ENCODE results near the gene ZNF366. TPM values are rescaled to one million over a fixed set of nuclear protein-coding genes. Genes with fewer than 3 reads are reported as not detected.

ZNF366 gene
- total RNA-seq, 2 experiments from 2014 or later = 0.40 TPM; not detected in 1

GRCh38 chr5:72459913-72460312 is 47.3 kb downstream of the ZNF366 start:
- no peaks in the 10 kb centered on the region for H3K4me1 Mint-ChIP-seq
- POLR2A ChIA-PET = no interaction called here
- H3K4me3 Mint-ChIP-seq = no peak overlapping the region
- H3K9me3 Mint-ChIP-seq = no peaks in the 10 kb centered on the region
- DNase-seq = no peak
- no peaks in the 10 kb centered on the region for H3K36me3 Mint-ChIP-seq
- peaks cover 6% of the 10 kb centered on the region for H3K27me3 Mint-ChIP-seq
- no peak for ATAC-seq (ENCODE audit: low read depth)
- H3K27ac Mint-ChIP-seq = no peak overlapping the region

GRCh38 chr5:72459089-72459661 is 48.0 kb downstream of the ZNF366 start:
- ATAC-seq (ENCODE audit: low read depth) (no peak), DNase-seq (no peak)
- Mint-ChIP-seq H3K9me3 (no peaks in the 10 kb centered on the region), H3K27ac (no peak overlapping the region), H3K4me3 (no peak overlapping the region), H3K4me1 (no peaks in the 10 kb centered on the region), H3K36me3 (no peaks in the 10 kb centered on the region), H3K27me3 (peaks cover 2% of the 10 kb centered on the region)
- POLR2A ChIA-PET = no interaction called here

DNA sequence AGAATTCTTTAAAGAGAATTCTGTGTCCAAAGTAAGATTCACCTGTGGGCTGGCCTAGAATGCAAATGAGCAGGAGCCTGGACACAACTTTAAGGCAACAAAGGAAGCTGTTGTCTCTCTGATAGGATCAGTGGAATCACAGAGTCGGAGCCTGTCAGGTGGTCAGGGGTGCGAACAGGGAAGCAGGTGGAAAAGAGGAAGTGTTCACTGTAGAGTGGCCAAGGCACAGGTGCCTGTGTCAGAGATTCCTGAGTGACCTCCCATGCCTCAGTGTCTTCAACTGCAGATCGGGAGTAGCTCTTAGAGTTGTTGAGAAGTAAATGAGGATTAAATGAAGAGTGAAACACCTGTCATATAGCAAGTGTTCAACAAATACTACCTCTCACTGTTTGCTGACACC is 48.8 kb downstream of the ZNF366 start:
- no peaks in the 10 kb centered on the region for H3K4me1 Mint-ChIP-seq
- POLR2A ChIA-PET = no interaction called here
- ATAC-seq (ENCODE audit: low read depth) (no peak), DNase-seq (no peak)
- no peak overlapping the region for H3K27ac Mint-ChIP-seq
- H3K36me3 Mint-ChIP-seq = no peaks in the 10 kb centered on the region
- no peak overlapping the region for H3K4me3 Mint-ChIP-seq
- H3K9me3 Mint-ChIP-seq = no peaks in the 10 kb centered on the region
- peaks cover 2% of the 10 kb centered on the region for H3K27me3 Mint-ChIP-seq

- POLR2A ChIA-PET = no interaction called here
- DNase-seq = no peak
- no peaks in the 10 kb centered on the region for H3K36me3 Mint-ChIP-seq
- no peaks in the 10 kb centered on the region for H3K4me1 Mint-ChIP-seq
- H3K27me3 Mint-ChIP-seq = peaks cover 2% of the 10 kb centered on the region
- H3K4me3 Mint-ChIP-seq = no peak overlapping the region
- no peaks in the 10 kb centered on the region for H3K9me3 Mint-ChIP-seq
- H3K27ac Mint-ChIP-seq = no peak overlapping the region
- no peak for ATAC-seq (ENCODE audit: low read depth)
Measured at GRCh38 chr5:72457491-72457890, 49.7 kb downstream of the ZNF366 start.

DNA sequence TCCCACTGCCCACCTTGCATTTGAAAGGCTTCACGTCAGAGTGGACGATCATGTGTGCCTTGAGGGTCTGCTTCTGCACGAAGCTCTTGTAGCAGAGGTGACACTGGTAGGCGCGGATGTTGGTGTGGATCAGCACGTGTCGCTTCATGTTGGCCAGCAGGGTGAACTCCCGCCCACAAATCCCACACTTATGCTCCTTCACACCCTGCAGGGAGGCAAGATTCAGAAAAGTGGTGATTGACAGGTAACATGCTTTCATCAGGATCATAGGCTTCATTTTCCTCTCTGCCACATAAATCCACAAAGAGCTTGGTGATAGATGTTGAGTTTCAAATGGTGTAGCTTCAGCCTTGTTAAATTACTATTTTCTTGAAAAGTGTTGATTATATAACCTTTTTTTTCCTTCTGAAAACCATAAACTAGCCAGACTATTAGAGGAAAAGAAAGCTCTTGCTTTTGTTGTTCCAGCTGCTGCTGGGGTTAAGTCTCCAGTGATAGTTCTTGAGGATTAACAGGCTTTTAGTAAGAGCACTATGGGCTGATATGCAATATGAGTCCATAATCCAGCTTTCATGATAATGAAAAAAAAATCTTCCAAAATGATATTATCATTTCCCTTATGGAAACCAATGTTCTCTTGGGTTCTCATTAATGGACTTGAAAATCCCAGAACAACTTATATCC is 50.7 kb downstream of the ZNF366 start:
- no peak overlapping the region for H3K27ac Mint-ChIP-seq
- POLR2A ChIA-PET = no interaction called here
- H3K4me1 Mint-ChIP-seq = no peaks in the 10 kb centered on the region
- no peaks in the 10 kb centered on the region for H3K36me3 Mint-ChIP-seq
- ATAC-seq (ENCODE audit: low read depth) (no peak), DNase-seq (no peak)
- H3K4me3 Mint-ChIP-seq = no peak overlapping the region
- H3K27me3 Mint-ChIP-seq = peaks cover 2% of the 10 kb centered on the region
- no peaks in the 10 kb centered on the region for H3K9me3 Mint-ChIP-seq

- POLR2A ChIA-PET = no interaction called here
- Mint-ChIP-seq H3K27me3 (peaks cover 2% of the 10 kb centered on the region), H3K9me3 (no peaks in the 10 kb centered on the region), H3K4me1 (no peaks in the 10 kb centered on the region), H3K36me3 (no peaks in the 10 kb centered on the region), H3K4me3 (no peak overlapping the region), H3K27ac (no peak overlapping the region)
- ATAC-seq (ENCODE audit: low read depth) (no peak), DNase-seq (no peak)
Measured at GRCh38 chr5:72455476-72455875, 51.7 kb downstream of the ZNF366 start.

- no peak overlapping the region for H3K27ac Mint-ChIP-seq
- H3K9me3 Mint-ChIP-seq = no peaks in the 10 kb centered on the region
- H3K27me3 Mint-ChIP-seq = peaks cover 4% of the 10 kb centered on the region
- no peaks in the 10 kb centered on the region for H3K36me3 Mint-ChIP-seq
- POLR2A ChIA-PET = no interaction called here
- H3K4me1 Mint-ChIP-seq = no peaks in the 10 kb centered on the region
- no peak overlapping the region for H3K4me3 Mint-ChIP-seq
- DNase-seq (no peak), ATAC-seq (ENCODE audit: low read depth) (no peak)
Measured at GRCh38 chr5:72454996-72455395, 52.2 kb downstream of the ZNF366 start.

DNA sequence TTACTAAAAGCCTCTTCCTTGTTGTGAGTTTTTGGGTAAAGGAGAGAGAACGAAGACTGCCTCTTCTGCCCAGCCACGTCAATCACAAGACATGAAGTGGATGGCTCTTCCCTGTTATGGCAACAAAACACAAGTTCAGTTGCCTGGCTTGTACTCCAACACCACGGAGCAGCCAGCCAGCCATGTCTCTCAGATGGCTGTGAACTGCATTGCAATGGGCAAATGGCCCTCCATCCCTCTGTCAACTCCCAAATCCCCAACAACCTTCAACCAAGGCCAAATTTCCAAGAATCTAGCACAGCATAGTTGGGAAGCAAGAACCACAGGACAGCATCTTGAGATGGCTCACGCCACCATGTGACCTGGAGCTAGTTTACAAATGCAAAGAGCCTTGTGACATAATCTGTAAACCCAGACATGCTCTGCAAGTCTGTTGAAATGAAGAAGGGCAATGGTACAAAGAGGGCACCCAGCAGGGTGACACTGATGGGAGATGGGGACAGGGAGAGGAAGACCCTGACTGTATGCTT is 53.9 kb downstream of the ZNF366 start:
- no peak for DNase-seq
- Mint-ChIP-seq H3K36me3 (no peaks in the 10 kb centered on the region), H3K27me3 (peaks cover 12% of the 10 kb centered on the region), H3K27ac (no peak overlapping the region), H3K9me3 (no peaks in the 10 kb centered on the region), H3K4me1 (no peaks in the 10 kb centered on the region), H3K4me3 (no peak overlapping the region)
- POLR2A ChIA-PET = no interaction called here
- ATAC-seq (ENCODE audit: low read depth) = no peak

- ATAC-seq (ENCODE audit: low read depth) (no peak), DNase-seq (no peak)
- Mint-ChIP-seq H3K4me1 (no peaks in the 10 kb centered on the region), H3K9me3 (no peaks in the 10 kb centered on the region), H3K27me3 (peaks cover 11% of the 10 kb centered on the region), H3K36me3 (no peaks in the 10 kb centered on the region), H3K4me3 (no peak overlapping the region), H3K27ac (no peak overlapping the region)
- POLR2A ChIA-PET = no interaction called here
Measured at GRCh38 chr5:72452515-72453245, 54.5 kb downstream of the ZNF366 start.

- H3K4me3 Mint-ChIP-seq = no peak overlapping the region
- POLR2A ChIA-PET = no interaction called here
- DNase-seq (no peak), ATAC-seq (ENCODE audit: low read depth) (no peak)
- no peaks in the 10 kb centered on the region for H3K4me1 Mint-ChIP-seq
- no peaks in the 10 kb centered on the region for H3K36me3 Mint-ChIP-seq
- H3K9me3 Mint-ChIP-seq = no peaks in the 10 kb centered on the region
- no peak overlapping the region for H3K27ac Mint-ChIP-seq
- peaks cover 11% of the 10 kb centered on the region for H3K27me3 Mint-ChIP-seq
Measured at GRCh38 chr5:72451741-72452505, 55.3 kb downstream of the ZNF366 start.

DNA sequence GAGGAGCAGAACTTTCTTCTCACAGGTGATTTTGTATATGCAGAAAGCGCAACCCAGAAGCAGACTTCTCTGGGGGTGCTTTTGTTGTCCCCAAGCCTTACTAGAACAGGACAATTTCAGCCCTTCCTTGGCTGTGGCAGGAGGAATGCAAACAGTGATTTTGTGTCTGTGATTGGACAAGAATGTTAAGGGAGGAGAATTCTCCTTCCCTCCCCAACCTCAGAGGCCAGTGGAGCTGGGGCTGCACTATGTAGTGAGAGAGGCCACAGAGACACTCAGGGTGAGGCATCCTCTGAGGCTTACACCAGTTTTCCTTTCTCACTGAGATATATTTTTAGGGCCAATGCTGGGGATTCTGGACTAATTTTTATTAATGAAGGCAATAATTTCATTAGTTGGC is 58.8 kb downstream of the ZNF366 start:
- DNase-seq (no peak), ATAC-seq (ENCODE audit: low read depth) (no peak)
- peaks cover 11% of the 10 kb centered on the region for H3K27me3 Mint-ChIP-seq
- no peak overlapping the region for H3K27ac Mint-ChIP-seq
- no peaks in the 10 kb centered on the region for H3K4me1 Mint-ChIP-seq
- no peaks in the 10 kb centered on the region for H3K9me3 Mint-ChIP-seq
- H3K4me3 Mint-ChIP-seq = no peak overlapping the region
- POLR2A ChIA-PET = no interaction called here
- H3K36me3 Mint-ChIP-seq = no peaks in the 10 kb centered on the region

DNA sequence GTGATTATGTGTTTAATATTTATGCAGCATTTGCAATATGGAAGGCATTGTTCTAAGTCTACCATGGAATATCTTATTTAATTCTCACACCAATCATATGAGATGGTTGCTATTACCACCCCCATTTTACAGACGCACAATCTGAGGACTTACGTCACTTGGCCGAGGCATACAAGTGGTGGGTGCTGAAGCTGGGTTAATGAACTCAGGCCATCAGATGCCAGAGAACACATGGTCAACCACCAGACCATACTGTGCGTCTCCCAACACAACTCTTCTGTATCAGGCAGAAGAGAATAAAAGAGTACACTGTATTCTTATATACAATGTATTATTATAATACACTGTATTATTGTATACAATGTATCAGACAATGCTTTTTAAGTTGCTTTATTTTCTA is 59.5 kb downstream of the ZNF366 start:
- ATAC-seq (ENCODE audit: low read depth) (no peak), DNase-seq (no peak)
- Mint-ChIP-seq H3K4me3 (no peak overlapping the region), H3K4me1 (no peaks in the 10 kb centered on the region), H3K27ac (no peak overlapping the region), H3K9me3 (no peaks in the 10 kb centered on the region), H3K27me3 (peaks cover 11% of the 10 kb centered on the region), H3K36me3 (no peaks in the 10 kb centered on the region)
- POLR2A ChIA-PET = no interaction called here

- no peaks in the 10 kb centered on the region for H3K4me1 Mint-ChIP-seq
- H3K4me3 Mint-ChIP-seq = no peak overlapping the region
- H3K36me3 Mint-ChIP-seq = no peaks in the 10 kb centered on the region
- ATAC-seq (ENCODE audit: low read depth) = no peak
- H3K27ac Mint-ChIP-seq = no peak overlapping the region
- peaks cover 11% of the 10 kb centered on the region for H3K27me3 Mint-ChIP-seq
- DNase-seq = no peak
- no peaks in the 10 kb centered on the region for H3K9me3 Mint-ChIP-seq
- POLR2A ChIA-PET = no interaction called here
Measured at GRCh38 chr5:72445969-72446368, 61.2 kb downstream of the ZNF366 start.

Measured in activated naive CD8-positive, alpha-beta T cell treated with anti-CD3 and anti-CD28 coated beads, Interleukin-2, amount 10 ng/mL, durations not matched to agents 7 days and 5 days (primary cell).